HepG2 (cell line): Measurements from ENCODE around the gene COG1. TPM values are rescaled to one million over a fixed set of nuclear protein-coding genes. Genes with fewer than 3 reads are reported as not detected.

ENCODE experiments used
- CBFB ChIP-seq: sonication (generic); formaldehyde crosslinking; IDR thresholded peaks from 2 replicates; pipeline ENCODE4 v1.4.0; 2020; ENCODE audit warnings: missing genetic modification reagents
- GMEB2 ChIP-seq: IDR thresholded peaks from 2 replicates; pipeline ENCODE4 v1.6.1; 2016; ENCODE audit warnings: missing biosample characterization, missing genetic modification reagents, low read depth
- HES4 ChIP-seq: sonication (generic); formaldehyde crosslinking; IDR thresholded peaks from 2 replicates; pipeline ENCODE4 v1.9.0; 2021; ENCODE audit warnings: mild to moderate bottlenecking, missing genetic modification reagents, borderline replicate concordance
- LBX2 ChIP-seq: sonication (generic); formaldehyde crosslinking; IDR thresholded peaks from 2 replicates; pipeline ENCODE4 v1.5.0; 2020; ENCODE audit warnings: missing genetic modification reagents, mild to moderate bottlenecking, borderline replicate concordance
- MAFG ChIP-seq: sonication (generic); formaldehyde crosslinking; IDR thresholded peaks from 2 replicates; pipeline ENCODE4 v1.5.1; 2020; ENCODE audit warnings: mild to moderate bottlenecking, missing genetic modification reagents
- NFE2L2 ChIP-seq: fragments of 150-350 bp; IDR thresholded peaks from 2 replicates; pipeline ENCODE4 v1.6.1; 2014; ENCODE audit warnings: low read length
- PRDM15 ChIP-seq: sonication (generic); formaldehyde crosslinking; IDR thresholded peaks from 2 replicates; pipeline ENCODE4 v1.4.0; 2020; ENCODE audit warnings: missing genetic modification reagents
- SATB2 ChIP-seq: sonication (generic); formaldehyde crosslinking; IDR thresholded peaks from 2 replicates; pipeline ENCODE4 v1.5.0; 2020; ENCODE audit warnings: missing genetic modification reagents
- STAT6 ChIP-seq: sonication (generic); formaldehyde crosslinking; IDR thresholded peaks from 2 replicates; pipeline ENCODE4 v1.4.0; 2020; ENCODE audit warnings: missing genetic modification reagents, mild to moderate bottlenecking, borderline replicate concordance
- SUZ12 ChIP-seq: fragments of 150-350 bp; IDR thresholded peaks from 2 replicates; pipeline ENCODE4 v1.6.1; 2014; ENCODE audit warnings: low read depth, low read length
- TEAD2 ChIP-seq: sonication (generic); formaldehyde crosslinking; IDR thresholded peaks from 2 replicates; pipeline ENCODE4 v1.9.0; 2021; ENCODE audit warnings: missing genetic modification reagents
- TP53 ChIP-seq: sonication (generic); formaldehyde crosslinking; conservative IDR thresholded peaks from 2 replicates; pipeline ENCODE4 v1.4.0; 2020; ENCODE audit warnings: missing genetic modification reagents
- ZBED4 ChIP-seq: sonication (generic); formaldehyde crosslinking; IDR thresholded peaks from 2 replicates; pipeline ENCODE4 v1.4.0; 2020; ENCODE audit warnings: missing genetic modification reagents, borderline replicate concordance
- ZNF230 ChIP-seq: sonication (generic); formaldehyde crosslinking; IDR thresholded peaks from 2 replicates; pipeline ENCODE4 v1.4.0; 2020; ENCODE audit warnings: mild to moderate bottlenecking, missing genetic modification reagents
- ZNF564 ChIP-seq: sonication (generic); formaldehyde crosslinking; IDR thresholded peaks from 2 replicates; pipeline ENCODE4 v1.8.1; 2023; ENCODE audit warnings: mild to moderate bottlenecking, missing genetic modification reagents
- ZNF580 ChIP-seq: IDR thresholded peaks from 2 replicates; pipeline ENCODE4 v1.6.1; 2016; ENCODE audit warnings: low read depth, borderline replicate concordance
- polyA plus RNA-seq, 8 experiments: library from polyadenylated mRNA; depleted of rRNA in 3 of 8; stranded (reverse) in 7 of 8; unstranded in 1 of 8; fragments of >200 nt; fragmentation: Illumina TruSeq in 4 of 8; extraction: Trizol in 4 of 8; gene quantifications; 2 replicates each; pipeline versions ENCODE4 v1.2.1 to v1.2.3, GENCODE V29; 2011 to 2016; ENCODE audit warnings: low read depth in 4 of 8, missing spikeins in 1 of 8, mixed read lengths in 1 of 8; ENCODE audit not compliant: insufficient read depth in 1 of 8
- total RNA-seq, 5 experiments: library from RNA; depleted of rRNA; stranded (reverse); fragments of >200 nt; fragmentation: Illumina TruSeq; extraction: Trizol; gene quantifications; 2 replicates each; pipeline ENCODE4 v1.2.3, GENCODE V29; 2016; ENCODE audit warnings: low read depth in 1 of 5

The COG1 gene
- total and polyA plus RNA-seq, 2 of the 13 experiments (the other 11 are each of a cell fraction or from before 2014, with no cell fraction given): 36.6 to 39.7 TPM

- no peak; the same call in 1 of the 2 replicates for TF ChIP-seq PRDM15
- no peak for TF ChIP-seq GMEB2 (CRISPR knock-in tag)
- 0 out of 2 replicates have a peak, but pooled peaks have one; percentile 55 for TF ChIP-seq ZNF230 (CRISPR knock-in tag)
- TF ChIP-seq LBX2 (CRISPR knock-in tag): no peak
- no peak for TF ChIP-seq SUZ12
- peak; percentile 85 for TF ChIP-seq ZNF564
- no peak for TF ChIP-seq MAFG (CRISPR knock-in tag)
- no peak for TF ChIP-seq HES4 (CRISPR knock-in tag)
- TF ChIP-seq SATB2 (CRISPR knock-in tag): 0 out of 2 replicates have a peak, but pooled peaks have one; percentile 63
- peak; percentile 100 for TF ChIP-seq CBFB (CRISPR knock-in tag)
- TF ChIP-seq STAT6: peak; percentile 70; the same call in 1 of the 2 replicates
- TF ChIP-seq NFE2L2: no peak
- TF ChIP-seq ZNF580: no peak
- TF ChIP-seq TP53: peak; percentile 69; the same call in 1 of the 2 replicates
- no peak for TF ChIP-seq ZBED4 (CRISPR knock-in tag)
- TF ChIP-seq TEAD2 (CRISPR knock-in tag): no peak
These were observed 5.6 kb upstream of the COG1 start (continued) for GRCh38 chr17:73187203-73187769.
